Thoracic aorta (tissue), 2 donors: Measurements from ENCODE around the gene SAC3D1. TPM values are rescaled to one million over a fixed set of nuclear protein-coding genes. Genes with fewer than 3 reads are reported as not detected.
"Not testable (repeated sequence)": the region's sequence is repeated elsewhere in the genome, so short reads cannot be mapped to it uniquely, and the experiment has no call there.

Experiments used
- ATAC-seq: fragments of 150-250 bp; one replicate; pipeline ENCODE4 v1.8.0; 2017; ENCODE audit warnings: low read depth; ENCODE audit not compliant: insufficient number of reproducible peaks, low FRiP score
- DNase-seq: peaks from one replicate; pipeline ENCODE4 v3.0.0-alpha.2; 2020; ENCODE audit warnings: low spot score
- H3K27ac ChIP-seq, 2 donors: fragments of 200-600 bp; sonication (generic); 1 replicate in 1 of 2; 2 replicates in 1 of 2; pipeline ENCODE4 v1.5.1; 2016; ENCODE audit warnings: mild to moderate bottlenecking in 2 of 2, moderate library complexity in 2 of 2
- H3K27me3 ChIP-seq: fragments of 200-600 bp; sonication (generic); replicated peaks from 2 replicates; pipeline ENCODE4 v1.6.0; 2016; ENCODE audit warnings: mild to moderate bottlenecking; ENCODE audit not compliant: insufficient read depth
- H3K36me3 ChIP-seq: fragments of 200-600 bp; sonication (generic); one replicate; pipeline ENCODE4 v1.5.1; 2016
- H3K4me1 ChIP-seq, 2 donors: fragments of 200-600 bp; sonication (generic); 1 replicate in 1 of 2; 2 replicates in 1 of 2; pipeline versions ENCODE4 v1.5.1 to v1.6.0; 2016; ENCODE audit warnings: low read depth in 2 of 2, mild to moderate bottlenecking in 1 of 2; ENCODE audit not compliant: control insufficient read depth in 1 of 2
- H3K4me3 ChIP-seq: fragments of 200-600 bp; sonication (generic); 2 replicates; pipeline ENCODE4 v1.5.1; 2016; ENCODE audit warnings: mild to moderate bottlenecking
- H3K9me3 ChIP-seq: fragments of 200-600 bp; sonication (generic); 2 replicates; pipeline ENCODE4 v1.5.1; 2016
- CTCF ChIP-seq: fragments of 200-600 bp; sonication (generic); IDR thresholded peaks from one replicate; pipeline ENCODE4 v1.5.1; 2019; ENCODE audit warnings: antibody characterized with exemption
- total RNA-seq, 2 donors: library from RNA; depleted of rRNA; stranded (reverse); fragments of >200 nt; gene quantifications; one replicate each; pipeline versions ENCODE4 v1.1.0 to v1.2.3, GENCODE V29; 2016

SAC3D1 gene
- total RNA-seq, 2 donors from 2014 or later: 4.7 to 18.0 TPM

GRCh38 chr11:65017937-65018336, 23.1 kb upstream of the SAC3D1 start:
- DNase-seq (no peak), ATAC-seq (no peak)
- Histone ChIP-seq H3K4me1 (peaks cover 12 to 19% of the 10 kb centered on the region in 2 donors), H3K27me3 (no peaks in the 10 kb centered on the region), H3K27ac (no peak overlapping the region), H3K4me3 (no peak overlapping the region), H3K36me3 (peaks cover 20% of the 10 kb centered on the region), H3K9me3 (no peaks in the 10 kb centered on the region)
- no peak for TF ChIP-seq CTCF

- Histone ChIP-seq H3K27ac (no peak overlapping the region), H3K36me3 (peaks cover 20% of the 10 kb centered on the region), H3K27me3 (no peaks in the 10 kb centered on the region), H3K4me3 (no peak overlapping the region), H3K4me1 (peaks cover 6 to 9% of the 10 kb centered on the region in 2 donors), H3K9me3 (no peaks in the 10 kb centered on the region)
- no peak for TF ChIP-seq CTCF
- DNase-seq: no peak
- ATAC-seq: no peak
Measured at GRCh38 chr11:65019824-65020223, 21.2 kb upstream of the SAC3D1 start.

- H3K4me3 ChIP-seq: no peak overlapping the region
- H3K9me3 ChIP-seq: no peaks in the 10 kb centered on the region
- H3K27me3 ChIP-seq: no peaks in the 10 kb centered on the region
- no peak overlapping the region for H3K27ac ChIP-seq
- no peak for DNase-seq
- TF ChIP-seq CTCF: no peak
- peaks cover 20% of the 10 kb centered on the region for H3K36me3 ChIP-seq
- no peak for ATAC-seq
- H3K4me1 ChIP-seq: no peaks in the 10 kb centered on the region
Measured at GRCh38 chr11:65021003-65021402, 20.0 kb upstream of the SAC3D1 start.

- Histone ChIP-seq H3K27ac (no peak overlapping the region), H3K4me1 (no peaks in the 10 kb centered on the region), H3K9me3 (no peaks in the 10 kb centered on the region), H3K4me3 (no peak overlapping the region), H3K27me3 (no peaks in the 10 kb centered on the region), H3K36me3 (peaks cover 20% of the 10 kb centered on the region)
- ATAC-seq (no peak), DNase-seq (no peak)
- TF ChIP-seq CTCF: no peak
Measured at GRCh38 chr11:65021509-65021908, 19.5 kb upstream of the SAC3D1 start.

GRCh38 chr11:65023502-65023901, 17.5 kb upstream of the SAC3D1 start:
- not testable (repeated sequence) for ATAC-seq, H3K4me3 ChIP-seq, H3K9me3 ChIP-seq, H3K27me3 ChIP-seq, H3K27ac ChIP-seq, DNase-seq
- H3K36me3 ChIP-seq: peaks cover 20% of the 10 kb centered on the region
- peaks cover 4 to 11% of the 10 kb centered on the region in 2 donors for H3K4me1 ChIP-seq

- peak overlapping the region; percentile 75 for H3K4me3 ChIP-seq
- H3K4me1 ChIP-seq: peaks cover 7 to 14% of the 10 kb centered on the region in 2 donors
- no peak for TF ChIP-seq CTCF
- ATAC-seq (peak; percentile 15), DNase-seq (no peak)
- H3K9me3 ChIP-seq: no peaks in the 10 kb centered on the region
- H3K27ac ChIP-seq: peak overlapping the region; percentile 75 to 77
- H3K36me3 ChIP-seq: peaks cover 8% of the 10 kb centered on the region
- no peaks in the 10 kb centered on the region for H3K27me3 ChIP-seq
Measured at GRCh38 chr11:65026810-65027209, 14.2 kb upstream of the SAC3D1 start.
